Keratinocyte (primary cell): ENCODE results near the gene ADAMTSL5.

ENCODE experiments used
- EZH2 ChIP-seq: IDR thresholded peaks from one replicate; pipeline ENCODE4 v1.6.1; 2012; ENCODE audit warnings: inconsistent platforms, mild to moderate bottlenecking, low read length, moderate library complexity
- TF ChIP-seq, protein P1 (sequence below), 3 experiments: IDR thresholded peaks in 1 of 3; conservative IDR thresholded peaks in 1 of 3; optimal IDR thresholded peaks in 1 of 3; 2 replicates in 2 of 3; 3 replicates in 1 of 3; pipeline versions ENCODE3 to v1.5.1; 2011; ENCODE audit warnings: low read length in 3 of 3, mild to moderate bottlenecking in 3 of 3, moderate library complexity in 2 of 3, control low read depth in 1 of 3, inconsistent platforms in 1 of 3; ENCODE audit not compliant: insufficient read depth in 2 of 3; ENCODE audit errors: extremely low read depth in 1 of 3

GRCh38 chr19:1522838-1523237, 10.0 kb upstream of the ADAMTSL5 start:
- TF ChIP-seq, protein P1, sequence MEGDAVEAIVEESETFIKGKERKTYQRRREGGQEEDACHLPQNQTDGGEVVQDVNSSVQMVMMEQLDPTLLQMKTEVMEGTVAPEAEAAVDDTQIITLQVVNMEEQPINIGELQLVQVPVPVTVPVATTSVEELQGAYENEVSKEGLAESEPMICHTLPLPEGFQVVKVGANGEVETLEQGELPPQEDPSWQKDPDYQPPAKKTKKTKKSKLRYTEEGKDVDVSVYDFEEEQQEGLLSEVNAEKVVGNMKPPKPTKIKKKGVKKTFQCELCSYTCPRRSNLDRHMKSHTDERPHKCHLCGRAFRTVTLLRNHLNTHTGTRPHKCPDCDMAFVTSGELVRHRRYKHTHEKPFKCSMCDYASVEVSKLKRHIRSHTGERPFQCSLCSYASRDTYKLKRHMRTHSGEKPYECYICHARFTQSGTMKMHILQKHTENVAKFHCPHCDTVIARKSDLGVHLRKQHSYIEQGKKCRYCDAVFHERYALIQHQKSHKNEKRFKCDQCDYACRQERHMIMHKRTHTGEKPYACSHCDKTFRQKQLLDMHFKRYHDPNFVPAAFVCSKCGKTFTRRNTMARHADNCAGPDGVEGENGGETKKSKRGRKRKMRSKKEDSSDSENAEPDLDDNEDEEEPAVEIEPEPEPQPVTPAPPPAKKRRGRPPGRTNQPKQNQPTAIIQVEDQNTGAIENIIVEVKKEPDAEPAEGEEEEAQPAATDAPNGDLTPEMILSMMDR (optimal IDR thresholded peaks at IDR 0.05 in 1 of 3, IDR thresholded peaks at IDR 0.05 in 1 of 3, conservative IDR thresholded peaks at IDR 0.05 in 1 of 3; ENCODE audit: extremely low read depth in 1 of 3, insufficient read depth in 2 of 3, low read length in 3 of 3): no peak
- TF ChIP-seq EZH2: no peak
